Endodermal cell (in vitro differentiated cells): ENCODE data around the gene RPS21. TPM values are rescaled to one million over a fixed set of nuclear protein-coding genes. Genes with fewer than 3 reads are reported as not detected.

Experiments
- DNase-seq: peaks from one replicate; pipeline ENCODE4 v3.0.0-alpha.2; 2017
- H3K27ac ChIP-seq: 2 replicates; pipeline ENCODE4 v1.5.1; 2013; ENCODE audit warnings: mild to moderate bottlenecking, low read depth, low read length, moderate library complexity
- H3K27me3 ChIP-seq: 2 replicates; pipeline ENCODE4 v1.6.1; 2013; ENCODE audit warnings: mild to moderate bottlenecking, low read length, moderate library complexity; ENCODE audit not compliant: insufficient read depth, control insufficient read depth, poor library complexity, severe bottlenecking
- H3K36me3 ChIP-seq: 2 replicates; pipeline ENCODE4 v1.7.0; 2013; ENCODE audit warnings: mild to moderate bottlenecking, low read length, moderate library complexity; ENCODE audit not compliant: control insufficient read depth, insufficient read depth
- H3K4me1 ChIP-seq: one replicate; pipeline ENCODE4 v1.7.0; 2013; ENCODE audit warnings: low read length; ENCODE audit not compliant: control insufficient read depth, insufficient read depth
- H3K4me3 ChIP-seq: 2 replicates; pipeline ENCODE4 v1.5.1; 2013; ENCODE audit warnings: mild to moderate bottlenecking, low read length, moderate library complexity
- H3K9ac ChIP-seq: 2 replicates; pipeline ENCODE4 v1.6.1; 2013; ENCODE audit warnings: mild to moderate bottlenecking, low read length, moderate library complexity; ENCODE audit not compliant: poor library complexity, severe bottlenecking; ENCODE audit errors: extremely low read depth
- H3K9me3 ChIP-seq: 2 replicates; pipeline ENCODE4 v1.6.1; 2013; ENCODE audit warnings: mild to moderate bottlenecking, low read length, moderate library complexity; ENCODE audit not compliant: control insufficient read depth
- H3K27ac Mint-ChIP-seq: 2 replicates; pipeline ENCODE4 v1.8.0; 2020; ENCODE audit warnings: mixed read lengths
- H3K27me3 Mint-ChIP-seq: 2 replicates; pipeline ENCODE4 v1.8.0; 2021; ENCODE audit warnings: mild to moderate bottlenecking, mixed read lengths; ENCODE audit not compliant: insufficient read depth
- H3K36me3 Mint-ChIP-seq: 2 replicates; pipeline ENCODE4 v1.8.0; 2020; ENCODE audit warnings: low read depth, mixed read lengths
- H3K4me1 Mint-ChIP-seq: 2 replicates; pipeline ENCODE4 v1.8.0; 2020; ENCODE audit warnings: mixed read lengths
- H3K4me3 Mint-ChIP-seq: 2 replicates; pipeline ENCODE4 v1.8.0; 2020; ENCODE audit warnings: mild to moderate bottlenecking, moderate library complexity, mixed read lengths
- H3K9me3 Mint-ChIP-seq: 2 replicates; pipeline ENCODE4 v1.8.0; 2020; ENCODE audit warnings: mild to moderate bottlenecking, mixed read lengths
- WGBS, 2 experiments: methylation state at CpG; one replicate each; pipeline versions ENCODE4 v1.1.5 to v1.1.7; 2013; ENCODE audit warnings: missing lambda C conversion rate in 2 of 2, mixed read lengths in 1 of 2; ENCODE audit not compliant: insufficient coverage in 1 of 2, insufficient read length in 1 of 2; 5-methylcytosine and 5-hydroxymethylcytosine counted together
- total RNA-seq, 2 donors: library from RNA; stranded (reverse); fragmentation: NEBNext Ultra II Directional in 1 of 2; extraction: Animal tissue kit (Norgen Biotek cat#: 25700) in 1 of 2; gene quantifications; 2 replicates in 1 of 2; 3 replicates in 1 of 2; pipeline ENCODE4 v1.2.1, GENCODE V29; 2021
- TF ChIP-seq, protein P1 (sequence below): fragments of 200-600 bp; sonication (generic); conservative IDR thresholded peaks from 2 replicates; pipeline ENCODE4 v1.5.0; 2021; ENCODE audit warnings: antibody characterized with exemption, mild to moderate bottlenecking

The RPS21 gene
- total RNA-seq, 2 donors from 2014 or later = 1,288 to 1,382 TPM

DNA sequence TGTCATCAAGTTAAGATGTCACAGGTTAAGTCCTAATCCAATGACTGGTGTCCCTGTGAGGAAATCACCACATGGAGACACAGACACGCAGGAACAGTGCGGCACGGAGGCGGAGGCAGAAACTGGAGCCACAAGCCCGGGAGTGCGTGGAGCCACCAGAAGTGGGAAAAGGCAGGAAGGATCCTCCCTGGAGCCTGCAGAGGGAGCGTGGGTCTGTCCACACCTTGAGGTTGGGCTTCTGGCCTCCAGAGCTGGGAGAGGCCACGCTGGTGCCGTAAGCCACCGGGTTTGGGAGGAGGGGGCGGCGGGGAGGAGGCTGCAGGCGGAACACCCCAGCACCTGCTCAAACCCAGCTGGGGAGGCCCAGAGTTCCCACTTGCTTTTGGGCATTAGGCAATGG, 16.4 kb downstream of the RPS21 start:
- no peaks in the 10 kb centered on the region for H3K9me3 Mint-ChIP-seq
- peaks cover 7% of the 10 kb centered on the region for H3K36me3 Mint-ChIP-seq
- DNase-seq = no peak
- Histone ChIP-seq H3K9ac (no peak overlapping the region), H3K27ac (no peak overlapping the region), H3K4me3 (no peak overlapping the region), H3K9me3 (no peaks in the 10 kb centered on the region), H3K36me3 (no peaks in the 10 kb centered on the region), H3K4me1 (peaks cover 4% of the 10 kb centered on the region), H3K27me3 (no peaks in the 10 kb centered on the region)
- peaks cover 6% of the 10 kb centered on the region for H3K4me1 Mint-ChIP-seq
- no peak overlapping the region for H3K4me3 Mint-ChIP-seq
- H3K27ac Mint-ChIP-seq = no peak overlapping the region
- TF ChIP-seq, protein P1, sequence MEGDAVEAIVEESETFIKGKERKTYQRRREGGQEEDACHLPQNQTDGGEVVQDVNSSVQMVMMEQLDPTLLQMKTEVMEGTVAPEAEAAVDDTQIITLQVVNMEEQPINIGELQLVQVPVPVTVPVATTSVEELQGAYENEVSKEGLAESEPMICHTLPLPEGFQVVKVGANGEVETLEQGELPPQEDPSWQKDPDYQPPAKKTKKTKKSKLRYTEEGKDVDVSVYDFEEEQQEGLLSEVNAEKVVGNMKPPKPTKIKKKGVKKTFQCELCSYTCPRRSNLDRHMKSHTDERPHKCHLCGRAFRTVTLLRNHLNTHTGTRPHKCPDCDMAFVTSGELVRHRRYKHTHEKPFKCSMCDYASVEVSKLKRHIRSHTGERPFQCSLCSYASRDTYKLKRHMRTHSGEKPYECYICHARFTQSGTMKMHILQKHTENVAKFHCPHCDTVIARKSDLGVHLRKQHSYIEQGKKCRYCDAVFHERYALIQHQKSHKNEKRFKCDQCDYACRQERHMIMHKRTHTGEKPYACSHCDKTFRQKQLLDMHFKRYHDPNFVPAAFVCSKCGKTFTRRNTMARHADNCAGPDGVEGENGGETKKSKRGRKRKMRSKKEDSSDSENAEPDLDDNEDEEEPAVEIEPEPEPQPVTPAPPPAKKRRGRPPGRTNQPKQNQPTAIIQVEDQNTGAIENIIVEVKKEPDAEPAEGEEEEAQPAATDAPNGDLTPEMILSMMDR = no peak
- WGBS, 2 experiments = 93 to 94% methylated on average over 8 to 13 of the region's 13 CpGs
- peaks cover 3% of the 10 kb centered on the region for H3K27me3 Mint-ChIP-seq

DNA sequence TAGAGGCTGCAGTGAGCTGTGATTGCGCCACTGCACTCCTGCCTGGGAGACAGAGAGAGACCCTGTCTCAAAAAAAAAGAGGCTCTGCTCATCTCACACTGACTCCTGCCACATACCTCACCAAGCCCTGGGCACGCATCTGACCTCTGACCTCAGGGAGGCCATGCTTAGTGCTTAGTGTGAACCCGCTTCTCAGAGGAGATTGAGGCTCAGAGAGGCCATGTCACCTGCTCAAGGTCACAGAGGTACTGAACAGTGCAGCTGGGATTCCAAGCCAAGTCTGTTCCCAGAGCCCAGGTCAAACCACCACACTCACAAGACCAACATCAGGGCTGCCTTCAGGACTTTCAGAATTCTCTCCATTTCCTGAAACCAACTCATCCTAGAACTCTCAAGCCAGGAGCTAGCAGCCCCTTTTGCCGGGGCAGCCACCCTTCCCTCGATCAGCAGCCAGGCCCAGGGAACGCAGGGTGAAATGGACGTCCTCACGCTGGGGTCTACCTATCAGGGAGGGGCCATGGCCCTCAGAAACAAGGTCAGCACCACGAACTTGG, 17.3 kb downstream of the RPS21 start:
- WGBS, 2 experiments = 92 to 98% methylated on average over 8 to 9 of the region's 9 CpGs
- Histone ChIP-seq H3K9ac (no peak overlapping the region), H3K36me3 (no peaks in the 10 kb centered on the region), H3K27ac (no peak overlapping the region), H3K27me3 (peaks cover under 1% of the 10 kb centered on the region), H3K4me1 (peaks cover 4% of the 10 kb centered on the region), H3K9me3 (no peaks in the 10 kb centered on the region), H3K4me3 (no peak overlapping the region)
- Mint-ChIP-seq H3K4me1 (peaks cover 6% of the 10 kb centered on the region), H3K27me3 (peaks cover 7% of the 10 kb centered on the region), H3K4me3 (no peak overlapping the region), H3K9me3 (no peaks in the 10 kb centered on the region), H3K27ac (no peak overlapping the region), H3K36me3 (peaks cover 7% of the 10 kb centered on the region)
- DNase-seq = no peak
- TF ChIP-seq, protein P1 = no peak

GRCh38 chr20:62404761-62405107, 17.8 kb downstream of the RPS21 start:
- Mint-ChIP-seq H3K4me3 (no peak overlapping the region), H3K36me3 (peaks cover 7% of the 10 kb centered on the region), H3K9me3 (no peaks in the 10 kb centered on the region), H3K27me3 (peaks cover 12% of the 10 kb centered on the region), H3K4me1 (peaks cover 6% of the 10 kb centered on the region), H3K27ac (no peak overlapping the region)
- no peak overlapping the region for H3K9ac ChIP-seq
- DNase-seq = no peak
- H3K4me3 ChIP-seq = no peak overlapping the region
- TF ChIP-seq, protein P1 = no peak
- no peaks in the 10 kb centered on the region for H3K9me3 ChIP-seq
- 90 to 96% methylated on average over 11 to 12 of the region's 12 CpGs for WGBS, 2 experiments
- no peak overlapping the region for H3K27ac ChIP-seq
- no peaks in the 10 kb centered on the region for H3K36me3 ChIP-seq
- peaks cover 4% of the 10 kb centered on the region for H3K4me1 ChIP-seq
- peaks cover 6% of the 10 kb centered on the region for H3K27me3 ChIP-seq
